GM19240 (cell line): Measurements from ENCODE around the gene DENND1A.
A peak's percentile ranks its signal among the peaks of the same experiment; 100 is the strongest.
"Not testable (repeated sequence)": the region's sequence is repeated elsewhere in the genome, so short reads cannot be mapped to it uniquely, and the experiment has no call there.

Experiments
- DNase-seq: peaks from one replicate; pipeline ENCODE4 v3.0.0; 2011; ENCODE audit warnings: low spot score; ENCODE audit not compliant: insufficient read length

Gene DENND1A

DNA sequence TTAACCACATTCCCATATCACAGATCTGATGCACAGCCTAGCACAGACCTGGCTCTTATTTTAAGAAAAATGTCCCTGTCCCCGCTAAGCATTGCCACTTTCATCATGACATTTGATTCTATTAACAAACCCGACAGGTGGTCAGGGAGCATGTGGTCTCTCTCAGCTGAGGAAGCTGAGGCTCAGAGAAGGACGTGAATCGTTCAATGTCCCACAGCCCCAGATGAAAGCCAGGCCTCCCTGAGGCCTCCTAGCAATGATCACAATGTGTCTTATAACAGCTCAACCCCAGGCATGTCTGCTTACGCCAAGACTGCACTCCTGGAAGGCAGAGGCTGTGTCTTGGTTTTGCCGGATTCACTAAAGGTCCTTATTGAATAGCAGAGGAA is 584.4 kb downstream of the DENND1A start:
- no peak for DNase-seq

DNA sequence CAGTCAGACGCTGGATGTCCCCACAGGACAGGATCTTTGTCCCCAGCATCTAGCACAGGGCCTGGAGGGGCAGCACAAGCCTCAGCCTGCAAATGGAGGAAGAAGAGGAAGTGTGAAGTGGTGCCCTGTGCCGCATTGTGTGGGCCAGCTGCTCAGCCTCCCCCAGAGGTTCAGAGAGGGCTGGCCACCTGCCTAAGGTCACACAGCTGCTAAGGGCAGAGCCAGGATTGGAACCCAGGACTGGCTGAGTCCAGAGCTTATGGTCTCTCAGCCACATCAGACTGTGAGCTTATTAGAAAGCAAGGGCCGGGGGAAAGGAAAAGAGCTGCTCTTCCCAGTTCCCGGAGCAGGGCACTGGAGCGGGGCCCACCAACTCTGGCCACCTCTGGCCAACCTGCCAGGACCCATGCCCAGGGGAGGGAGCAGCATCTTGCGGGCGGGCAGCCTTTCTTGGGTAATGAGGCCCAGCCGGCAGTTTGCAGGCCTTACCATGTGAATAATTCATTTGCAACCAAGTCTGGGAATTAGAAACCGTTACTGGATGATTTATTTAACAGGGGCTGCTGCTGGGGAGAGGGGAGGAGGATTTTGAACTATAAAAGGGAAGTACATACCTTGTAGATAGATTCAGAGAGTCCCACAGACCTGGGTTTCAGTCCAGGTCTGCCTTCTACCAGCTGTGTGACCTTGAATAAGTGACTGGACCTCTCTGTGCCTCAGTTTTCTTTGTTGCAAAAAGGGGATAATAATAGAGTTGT is 585.6 kb downstream of the DENND1A start:
- no peak for DNase-seq

DNA sequence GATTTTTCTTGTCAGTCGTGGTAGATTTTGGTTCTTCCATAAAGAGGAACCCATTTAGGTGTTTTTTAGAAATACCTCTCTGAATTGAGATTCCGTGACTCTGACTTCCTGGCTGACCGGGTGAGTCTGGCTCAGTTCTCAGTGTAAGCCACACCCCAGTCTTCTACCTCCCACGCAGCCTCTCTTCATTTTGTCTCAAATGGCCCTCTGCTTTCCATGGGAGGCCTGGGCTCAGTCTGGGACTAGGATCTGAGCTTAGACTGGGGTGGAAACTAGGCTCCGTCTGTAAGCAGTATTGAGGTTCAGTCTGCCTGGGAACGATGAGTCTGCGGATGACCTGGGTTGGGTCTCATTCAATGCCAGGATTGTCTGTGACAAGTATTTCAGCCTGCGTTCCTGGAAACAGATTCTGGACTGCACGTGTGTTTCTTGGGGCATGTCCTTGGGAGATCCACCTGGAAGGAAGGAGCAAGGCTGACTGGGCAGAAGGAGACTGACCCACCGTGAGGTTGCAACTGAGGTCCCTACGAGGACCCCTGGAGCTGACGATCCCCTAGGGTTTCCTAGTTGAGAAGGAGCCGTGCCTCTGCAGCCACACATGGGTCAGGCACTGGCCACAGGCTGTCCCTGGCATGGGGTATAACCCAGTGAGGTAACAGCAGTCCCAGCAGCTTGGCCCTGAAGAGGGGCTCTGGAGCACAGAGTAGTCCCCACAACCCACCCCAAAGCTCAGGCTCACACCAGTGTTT is 586.3 kb downstream of the DENND1A start:
- DNase-seq: peak; percentile 68

DNA sequence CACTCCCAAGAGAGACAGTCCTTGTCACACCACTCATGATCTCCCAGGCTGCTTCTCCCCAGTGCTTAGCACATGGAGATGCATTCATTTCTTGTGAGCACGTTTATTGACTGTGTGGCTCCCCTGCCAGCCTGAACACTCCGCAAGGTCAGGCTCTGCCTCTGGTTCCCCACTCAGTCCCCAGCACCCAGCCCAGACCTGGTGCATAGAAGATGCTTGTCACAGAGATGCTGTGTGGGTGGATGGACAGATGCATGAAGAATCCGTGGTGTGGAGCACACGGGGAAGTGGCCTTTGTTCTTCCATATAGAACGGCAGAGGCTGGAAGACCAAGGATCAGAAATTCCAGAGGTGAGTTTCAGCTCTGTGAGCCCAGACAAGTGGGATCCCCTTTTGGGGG is 587.7 kb downstream of the DENND1A start:
- no peak for DNase-seq

DNA sequence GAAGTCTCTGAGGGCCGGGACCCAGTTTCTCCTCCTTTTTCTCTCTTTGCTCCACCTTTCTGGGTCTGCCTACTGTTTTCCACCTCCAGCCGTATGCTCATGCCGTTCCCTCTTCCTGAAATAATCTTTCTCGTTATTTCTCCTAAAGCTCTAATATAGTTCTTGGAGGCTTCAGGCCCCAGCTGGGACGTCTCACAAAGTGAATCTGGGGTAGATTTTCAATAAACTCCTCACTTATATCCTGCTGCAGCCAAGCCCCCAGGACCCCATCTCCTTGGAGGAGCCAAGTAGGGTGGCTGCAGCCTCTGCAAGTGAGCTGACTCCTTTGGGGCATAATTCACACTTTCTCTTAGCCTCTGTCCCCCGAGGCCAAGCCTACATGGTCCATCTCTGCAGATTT is 588.1 kb downstream of the DENND1A start:
- DNase-seq: no peak

DNA sequence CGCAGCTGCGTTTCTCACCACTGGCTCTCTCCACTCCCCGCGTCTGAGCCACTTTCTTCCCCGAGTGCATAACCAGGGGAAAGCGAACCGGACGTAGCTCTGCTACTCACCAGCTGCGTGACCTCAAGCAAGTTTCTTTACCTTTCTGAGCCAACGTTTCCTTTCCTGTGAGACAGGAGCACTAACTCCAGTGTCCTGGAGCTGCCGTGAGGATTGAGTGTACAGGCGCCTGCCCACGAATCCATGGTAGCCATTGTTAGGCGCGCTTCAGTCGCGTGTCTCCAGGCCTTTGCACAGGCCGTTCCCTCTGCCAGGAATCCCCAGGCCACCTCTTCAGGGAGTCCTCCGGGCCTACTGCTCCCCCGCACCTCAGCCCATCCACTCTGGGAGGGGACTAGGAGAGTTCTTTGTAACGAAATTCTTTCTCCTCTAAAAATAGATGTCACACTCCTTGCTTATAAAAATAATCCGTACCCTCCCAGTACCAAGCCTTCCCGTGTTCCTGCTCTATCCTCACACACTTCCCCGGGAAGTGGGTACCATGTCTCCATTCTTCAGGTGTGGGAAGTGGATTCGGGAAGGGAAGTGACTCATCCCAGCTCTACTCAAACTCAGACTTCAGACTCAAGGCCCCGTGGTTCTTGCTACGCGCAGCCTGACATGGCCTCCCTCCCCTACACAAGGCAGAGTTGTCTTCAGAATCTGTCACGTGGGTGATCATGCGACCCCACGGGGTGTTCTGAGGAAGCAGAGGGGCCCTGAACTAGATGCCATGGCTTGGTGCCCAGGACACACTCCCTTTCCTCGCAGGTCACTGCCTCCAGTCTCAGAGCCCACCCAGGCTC is 590.0 kb downstream of the DENND1A start:
- no peak for DNase-seq

DNA sequence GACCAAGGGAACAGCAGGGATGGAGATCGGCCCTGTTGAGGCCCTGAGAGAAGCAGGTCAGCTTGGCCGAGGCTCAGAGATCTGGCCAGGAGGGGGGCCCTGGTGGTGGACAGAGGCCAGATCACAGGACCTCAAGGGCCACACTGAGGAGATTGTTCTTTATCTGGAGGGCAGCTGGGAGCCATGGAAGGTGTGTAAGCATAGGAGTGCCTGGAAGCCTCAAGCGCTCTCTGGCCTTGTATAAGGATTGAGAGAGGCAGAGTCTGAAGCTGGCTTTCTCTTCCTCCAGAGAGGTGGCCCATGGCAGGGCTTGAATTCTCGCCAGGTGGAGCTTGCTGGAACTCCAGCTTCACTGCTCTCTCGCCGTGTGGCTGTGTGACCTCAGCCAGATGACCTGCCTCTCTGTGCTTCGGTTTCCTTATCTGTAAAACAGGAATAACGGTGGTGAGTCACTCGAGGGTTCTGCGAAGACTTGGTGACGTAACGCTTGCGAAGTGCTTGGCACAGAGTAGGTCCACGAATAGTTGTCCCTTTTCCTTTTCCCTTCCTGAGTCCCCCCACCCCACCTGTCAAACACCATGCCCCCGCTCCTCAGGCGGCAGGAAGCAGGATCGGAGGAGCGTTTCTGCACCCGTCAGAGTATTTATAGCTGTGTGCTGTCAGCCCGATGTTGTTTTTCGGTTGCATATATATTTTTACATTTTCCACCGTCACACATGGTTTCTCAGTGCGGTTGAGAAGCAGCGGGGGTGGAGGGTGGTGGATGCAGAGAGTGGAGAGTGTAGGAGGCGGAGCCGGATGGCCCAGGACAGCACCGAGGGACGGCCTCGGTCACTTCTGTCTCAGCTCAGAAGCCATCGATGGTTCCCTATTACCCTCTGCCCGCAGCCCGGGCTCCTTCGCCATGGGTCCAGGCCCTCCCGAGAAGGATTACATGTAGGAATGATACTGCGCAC is 590.9 kb downstream of the DENND1A start:
- DNase-seq: no peak

DNA sequence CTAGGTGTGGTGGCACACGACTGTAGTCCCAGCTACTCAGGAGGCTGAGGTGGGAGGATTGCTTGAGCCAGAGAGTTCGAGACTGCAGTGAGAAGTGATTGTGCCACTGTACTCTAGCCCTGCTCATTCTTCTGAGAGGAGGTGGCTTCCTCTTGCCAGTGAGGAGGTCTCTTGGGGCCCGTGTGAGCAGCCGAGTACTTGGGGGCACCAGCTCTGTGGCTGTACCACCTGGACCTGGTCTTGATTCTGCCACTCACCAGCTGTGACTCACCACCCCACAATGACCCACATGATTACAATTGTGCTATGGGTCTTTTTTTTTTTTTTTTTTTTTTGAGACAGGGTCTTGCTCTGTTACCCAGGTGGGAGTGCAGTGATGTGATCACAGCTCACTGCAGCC is 592.0 kb downstream of the DENND1A start:
- DNase-seq: no peak

DNA sequence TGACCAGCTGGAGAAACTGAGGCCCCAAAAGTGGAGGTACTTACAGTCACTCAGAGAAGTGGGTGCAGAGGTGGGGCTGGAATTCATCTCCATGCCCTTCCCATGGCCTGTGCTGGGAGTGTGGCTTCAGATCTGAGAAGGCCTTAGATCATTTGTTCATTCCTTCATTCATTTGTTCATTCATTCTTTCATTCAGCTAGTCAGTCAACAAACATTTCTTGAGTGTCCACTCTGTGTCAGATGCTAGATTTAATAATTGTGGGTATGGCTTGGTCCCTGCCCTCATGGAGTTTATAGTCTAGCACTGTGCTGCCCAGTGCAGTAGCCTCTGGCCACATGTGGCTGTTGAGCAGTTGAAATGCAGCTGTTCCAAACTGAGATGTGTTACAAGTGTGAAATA is 593.0 kb downstream of the DENND1A start:
- no peak for DNase-seq

DNA sequence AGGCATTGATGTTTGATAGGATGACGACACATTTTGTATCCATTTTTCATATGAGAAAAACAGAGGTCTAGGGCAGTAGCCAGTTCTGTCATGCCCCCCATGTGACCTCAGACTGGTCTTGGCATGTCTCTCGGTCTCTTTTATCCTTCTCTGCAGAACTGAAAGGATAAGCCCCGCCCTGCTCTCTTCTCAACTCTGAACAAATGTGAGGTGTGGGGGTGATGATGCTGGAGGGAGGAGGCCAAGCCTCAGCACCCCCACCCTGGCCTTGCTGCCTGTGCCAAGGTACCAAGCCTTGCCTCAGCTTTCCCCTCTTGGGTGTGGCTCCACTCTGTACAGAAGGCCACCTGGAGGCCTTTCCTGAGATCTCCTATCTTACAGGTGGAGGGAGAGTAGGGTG is 593.5 kb downstream of the DENND1A start:
- DNase-seq: no peak

DNA sequence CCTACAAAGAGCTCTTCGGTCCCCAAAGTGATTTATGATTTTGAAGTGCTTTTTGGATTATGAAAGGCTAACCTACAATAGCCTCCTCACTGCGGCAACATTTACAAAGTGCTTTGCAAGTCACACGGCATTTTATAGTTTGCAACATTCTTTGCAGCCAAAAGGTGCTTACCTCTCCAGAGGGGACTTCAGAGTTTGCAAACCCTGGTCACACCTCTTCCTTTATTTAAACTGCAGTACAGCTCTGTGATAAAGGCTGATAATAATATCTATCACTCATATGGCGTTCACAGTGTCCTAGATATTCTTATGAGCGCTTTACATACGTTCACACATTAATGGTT is 594.0 kb downstream of the DENND1A start:
- no peak for DNase-seq

DNA sequence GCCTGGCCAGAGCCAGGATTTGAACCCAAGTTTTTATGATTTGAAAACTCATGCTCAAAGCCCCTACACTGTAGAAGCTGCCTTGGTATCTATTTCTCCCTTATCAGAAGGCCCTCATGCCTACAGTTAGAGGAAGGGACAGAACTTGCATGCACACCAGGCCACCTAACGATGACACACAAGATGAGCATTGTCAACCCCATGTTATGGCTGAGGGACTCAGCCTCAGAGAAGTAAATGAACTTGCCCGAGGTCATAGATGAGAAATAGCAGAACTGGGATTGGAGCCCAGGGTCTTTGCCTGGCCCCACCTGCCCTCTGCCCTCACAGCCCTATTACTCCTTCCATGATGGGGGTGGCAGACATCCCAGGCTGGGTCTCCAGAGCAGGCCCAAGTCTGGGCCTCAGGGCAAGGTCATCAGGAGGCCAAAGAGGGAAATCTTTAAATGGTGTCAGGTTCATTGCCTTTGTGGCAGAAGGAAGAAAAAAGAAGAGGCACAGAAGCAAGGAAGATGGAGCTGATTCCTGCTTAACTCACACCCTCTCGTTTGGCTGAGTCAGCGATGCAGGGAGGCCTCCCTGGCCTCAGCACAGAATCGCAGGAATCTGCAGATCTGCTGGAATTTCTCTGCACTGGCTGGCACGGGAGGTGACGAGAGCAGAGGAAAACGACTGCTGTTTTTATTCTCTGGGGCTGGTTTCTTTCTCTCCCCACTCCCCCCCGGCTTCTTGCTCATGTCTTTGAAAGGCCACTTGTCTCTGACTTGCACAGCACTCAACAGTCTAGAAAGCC is 594.5 kb downstream of the DENND1A start:
- no peak for DNase-seq

DNA sequence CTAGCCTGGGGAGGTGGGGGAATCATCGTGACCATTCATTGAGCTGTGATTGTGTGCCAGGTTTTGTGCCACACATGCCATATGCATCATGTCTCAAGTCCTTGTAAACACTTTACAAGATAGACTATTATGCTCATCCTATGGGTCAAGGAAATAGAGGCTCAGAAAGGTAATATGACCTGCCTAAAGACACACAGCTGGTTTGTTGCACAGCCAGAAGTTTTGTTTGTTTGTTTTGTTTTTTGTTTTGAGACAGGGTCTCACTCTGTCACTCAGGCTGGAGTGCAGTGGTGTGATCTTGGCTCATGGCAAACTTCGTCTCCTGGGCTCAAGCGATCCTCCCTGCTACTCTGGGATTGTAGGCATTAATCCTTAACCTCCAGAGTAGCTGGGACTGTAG is 595.3 kb downstream of the DENND1A start:
- no peak for DNase-seq

DNA sequence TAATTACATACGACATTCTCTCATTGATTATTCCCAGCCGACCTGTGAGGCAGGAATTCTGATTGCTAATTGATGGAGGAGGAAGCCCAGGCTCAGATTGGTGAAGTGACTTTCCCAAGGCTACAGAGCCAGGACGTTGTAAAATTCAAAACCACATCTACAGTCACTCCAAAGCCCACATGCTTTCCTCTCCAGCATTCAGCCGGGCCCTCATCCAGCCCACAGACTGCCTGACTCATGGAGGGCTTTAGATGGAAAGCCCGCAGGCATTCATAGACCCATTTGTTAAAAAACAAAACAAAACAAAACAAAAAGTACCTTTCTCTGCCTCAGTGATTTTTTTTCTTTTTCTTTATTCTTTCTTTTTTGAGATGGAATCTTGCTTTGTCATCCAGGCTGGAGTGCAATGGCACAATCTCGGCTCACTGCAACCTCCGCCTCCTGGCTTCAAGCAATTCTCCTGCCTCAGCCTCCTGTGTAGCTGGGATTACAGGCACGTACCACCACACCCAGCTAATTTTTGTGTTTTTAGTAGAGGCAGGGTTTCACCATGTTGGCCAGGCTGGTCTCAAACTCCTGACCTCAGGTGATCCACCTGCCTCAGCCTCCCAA is 596.8 kb downstream of the DENND1A start:
- DNase-seq: not testable (repeated sequence)

DNA sequence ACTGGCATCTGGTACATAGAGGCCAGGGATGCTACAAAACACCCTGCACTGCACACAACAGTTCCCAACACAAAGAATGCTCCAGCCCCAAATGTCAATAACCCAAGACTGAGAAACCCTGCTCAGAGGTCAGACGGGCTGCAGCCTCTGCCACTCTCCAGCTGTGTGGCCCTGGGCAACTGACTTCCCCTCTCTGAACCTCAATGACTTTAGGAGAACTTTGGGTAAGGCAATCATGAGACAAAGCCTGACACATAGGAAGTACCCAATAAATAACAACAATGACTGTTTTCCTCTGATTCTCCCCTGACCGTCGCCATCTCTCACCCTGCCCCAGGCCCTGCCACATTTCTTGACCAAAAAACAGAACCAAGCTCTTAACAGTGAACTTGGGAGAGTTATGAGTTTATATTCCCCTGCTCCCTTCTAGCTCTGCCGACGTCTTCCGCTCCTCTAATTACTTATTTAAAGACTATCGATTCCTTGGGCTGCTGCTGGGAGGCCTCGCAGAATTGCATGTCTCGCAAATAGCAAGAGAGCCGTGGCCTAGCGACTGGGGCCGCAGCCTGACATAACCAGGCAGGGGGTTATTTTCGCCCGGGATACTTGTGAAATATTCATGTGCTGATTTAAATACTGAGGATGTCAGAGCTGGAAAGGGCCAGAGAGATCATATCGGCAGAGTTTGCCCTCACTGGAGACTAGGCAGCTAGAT is 598.4 kb downstream of the DENND1A start:
- DNase-seq: no peak
